Measurements from ENCODE around the gene FAAP100.

FAAP100 gene

DNA sequence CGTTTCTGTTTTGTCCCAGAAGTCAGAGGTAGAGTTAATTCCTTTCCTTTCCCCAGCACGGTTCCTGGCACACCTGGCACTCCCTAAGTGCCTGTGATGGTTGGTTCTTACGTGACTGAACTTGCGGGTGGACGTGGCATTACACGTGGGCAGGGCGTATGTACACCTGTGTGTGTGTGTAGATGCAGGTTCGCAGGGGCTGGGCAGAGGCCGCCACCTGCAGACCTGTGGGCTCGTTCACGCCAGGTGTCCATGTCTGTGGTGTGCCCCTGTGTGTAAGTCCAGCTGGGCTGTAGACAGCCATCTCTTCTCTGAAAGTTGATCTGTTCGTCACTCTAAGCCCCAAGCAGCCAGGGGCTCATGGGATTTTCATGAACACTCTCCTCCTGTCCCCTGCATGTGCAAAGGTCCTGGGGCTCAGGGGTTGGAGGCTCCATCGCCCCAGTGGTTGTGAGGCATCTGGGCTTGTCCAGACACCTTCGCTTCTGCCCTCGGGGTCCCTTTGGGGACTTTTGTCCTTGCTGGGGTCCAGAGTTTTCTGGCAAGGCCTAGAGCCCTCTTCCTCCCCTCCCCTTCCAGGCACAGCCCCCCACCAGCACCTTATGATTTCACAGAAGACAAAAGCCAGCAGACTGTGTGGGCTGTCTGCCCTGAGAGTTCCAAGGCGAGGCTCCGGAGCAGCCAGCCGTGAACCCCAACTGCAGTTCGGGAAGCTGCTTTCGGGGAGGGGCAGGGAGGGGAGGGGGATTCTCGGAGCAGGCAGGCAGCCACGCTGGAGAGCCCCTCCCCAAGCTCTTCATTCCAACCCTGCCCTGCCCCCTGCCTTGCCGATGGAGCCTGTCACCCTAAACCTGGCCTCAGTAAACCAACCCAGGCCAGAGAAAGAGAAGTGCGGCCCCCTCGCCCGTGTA, 29.4 kb downstream of the FAAP100 start:
- DNase-seq, result no peak

DNA sequence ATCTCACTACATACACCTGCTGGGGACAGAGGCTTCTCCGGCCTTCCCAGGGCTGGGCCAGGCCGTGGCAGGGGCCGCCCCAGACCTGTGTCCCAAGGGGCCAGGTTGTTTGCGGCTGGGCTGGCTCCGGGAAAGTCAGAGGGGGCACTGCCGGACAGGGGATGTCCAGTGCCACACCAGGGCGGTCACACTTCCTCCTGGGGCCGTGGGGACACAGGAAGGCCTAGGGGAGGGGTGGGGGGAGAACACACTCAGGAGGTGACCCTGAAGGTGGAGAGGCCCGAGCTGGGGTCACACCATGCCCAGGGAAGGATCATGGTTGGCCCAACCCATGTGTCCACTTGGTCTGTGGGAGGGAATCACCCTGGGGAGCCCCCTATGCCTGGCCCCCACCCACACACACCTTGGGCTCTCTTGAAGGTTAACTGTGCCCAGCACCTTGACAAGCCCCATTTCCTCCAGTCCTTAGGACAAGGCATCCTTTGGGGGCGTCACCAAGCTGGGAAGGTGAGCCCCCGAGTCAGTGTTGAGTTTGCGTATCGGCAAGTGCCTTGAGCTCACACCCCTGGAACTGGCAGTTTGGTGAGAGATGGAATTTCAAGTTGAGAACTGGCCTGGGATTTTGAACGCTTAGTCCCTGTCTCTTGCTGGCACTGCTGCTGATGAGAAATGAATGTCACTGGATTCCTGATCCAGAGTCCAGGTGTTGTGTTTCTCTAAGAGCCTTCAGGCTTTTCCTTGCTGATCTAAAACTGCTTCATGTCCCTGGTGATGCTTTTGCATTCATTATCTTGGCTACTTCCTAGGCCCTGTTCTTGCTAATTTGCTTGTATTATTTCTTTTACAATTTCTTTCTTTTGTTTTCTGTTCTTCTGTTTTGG, 31.9 kb downstream of the FAAP100 start:
- no peak for DNase-seq

DNA sequence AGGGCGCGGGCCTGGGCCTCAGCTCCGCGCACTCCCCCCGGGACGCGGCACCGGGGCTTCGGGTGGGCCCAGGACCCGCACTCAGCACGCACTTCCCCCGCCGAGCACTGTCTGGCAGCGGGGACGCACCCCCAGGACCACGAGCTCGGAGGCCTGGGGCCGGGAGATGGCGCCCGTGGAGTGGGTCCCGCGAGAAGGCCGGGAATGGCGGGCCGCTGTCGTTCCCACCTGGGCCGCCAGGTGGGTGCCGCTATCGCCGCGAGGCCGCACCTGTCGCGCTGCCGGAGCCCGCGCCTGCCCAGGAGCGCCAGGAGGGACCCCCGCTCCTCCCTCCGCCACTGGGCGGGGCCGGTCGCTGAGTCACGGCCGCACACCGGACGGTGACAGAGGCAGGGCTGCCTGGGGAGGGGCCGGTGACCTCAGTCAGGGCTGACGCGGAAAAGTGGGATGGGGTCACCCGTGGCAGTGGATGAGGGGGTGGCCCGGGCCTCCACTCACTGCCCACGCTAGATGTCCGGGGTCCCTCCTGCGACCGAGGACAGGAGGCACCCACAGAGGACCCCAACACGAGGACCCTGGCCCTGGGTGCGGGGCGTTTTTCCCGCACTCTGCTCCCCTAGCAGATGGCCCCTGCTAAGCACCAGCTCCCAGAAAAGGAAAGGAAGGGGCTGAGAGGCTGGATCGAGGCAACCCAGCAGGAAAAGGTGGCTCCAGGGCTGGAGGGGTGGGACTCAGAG, 32.7 kb downstream of the FAAP100 start:
- peak in 1 of 2 donors; percentile 41 for DNase-seq

DNA sequence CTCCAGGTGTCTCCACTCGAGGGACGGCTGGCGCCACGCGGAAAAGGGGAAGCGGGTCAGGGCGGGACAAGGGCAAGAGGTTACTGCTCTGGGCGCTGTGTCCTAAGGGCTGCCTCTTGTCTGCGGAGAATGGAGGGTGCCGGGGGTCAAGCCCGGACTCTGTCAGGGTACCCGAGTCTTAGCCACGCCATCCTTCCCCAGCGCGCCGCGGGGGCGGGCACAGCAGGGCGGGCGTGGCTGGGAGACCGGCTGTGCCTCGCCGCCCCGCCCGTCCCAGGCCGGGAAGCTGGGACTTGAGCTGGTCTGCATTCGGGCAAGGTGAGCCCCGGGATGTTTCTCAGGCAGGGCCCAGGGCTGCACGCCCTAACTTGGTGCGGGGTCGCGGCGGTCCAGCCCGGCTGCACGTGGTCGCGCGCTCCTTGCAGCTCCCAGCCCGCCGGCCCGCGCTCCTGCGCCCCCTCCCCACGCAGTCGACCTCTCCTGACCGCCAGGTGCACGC, 33.3 kb downstream of the FAAP100 start:
- DNase-seq, result no peak

DNA sequence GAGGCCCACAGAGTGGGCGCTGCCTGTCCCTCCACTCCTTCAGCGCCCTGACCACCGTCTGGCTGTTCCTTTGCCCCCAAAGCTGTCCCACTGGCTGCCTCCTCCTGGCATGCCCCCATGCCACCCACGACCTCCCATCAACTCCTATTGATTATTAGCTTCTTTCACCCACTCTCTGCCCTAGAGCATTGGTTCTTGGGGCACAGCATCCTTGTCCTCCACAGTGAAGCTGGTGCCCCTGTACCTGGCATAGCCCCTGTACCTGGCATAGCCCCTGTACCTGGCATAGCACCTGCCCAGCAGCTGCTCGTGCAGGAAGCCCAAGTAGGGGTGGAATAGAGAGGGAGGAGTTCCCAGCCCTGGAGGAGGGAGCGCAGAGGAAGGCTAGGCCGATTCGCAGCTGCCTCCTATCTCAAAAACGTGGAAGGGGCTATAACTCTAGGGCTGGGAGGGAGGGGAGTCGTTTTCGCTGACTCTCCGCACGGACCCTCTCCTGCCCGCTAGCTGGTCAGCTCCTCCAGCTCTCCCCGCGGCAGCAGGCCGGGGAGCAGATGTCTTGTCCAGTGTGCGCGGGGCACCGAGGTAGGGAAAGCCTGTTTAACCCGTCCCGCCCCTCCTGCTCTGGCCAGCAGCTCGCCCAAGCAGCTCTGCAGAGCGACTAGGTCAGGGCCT, 33.9 kb downstream of the FAAP100 start:
- no peak for DNase-seq

DNA sequence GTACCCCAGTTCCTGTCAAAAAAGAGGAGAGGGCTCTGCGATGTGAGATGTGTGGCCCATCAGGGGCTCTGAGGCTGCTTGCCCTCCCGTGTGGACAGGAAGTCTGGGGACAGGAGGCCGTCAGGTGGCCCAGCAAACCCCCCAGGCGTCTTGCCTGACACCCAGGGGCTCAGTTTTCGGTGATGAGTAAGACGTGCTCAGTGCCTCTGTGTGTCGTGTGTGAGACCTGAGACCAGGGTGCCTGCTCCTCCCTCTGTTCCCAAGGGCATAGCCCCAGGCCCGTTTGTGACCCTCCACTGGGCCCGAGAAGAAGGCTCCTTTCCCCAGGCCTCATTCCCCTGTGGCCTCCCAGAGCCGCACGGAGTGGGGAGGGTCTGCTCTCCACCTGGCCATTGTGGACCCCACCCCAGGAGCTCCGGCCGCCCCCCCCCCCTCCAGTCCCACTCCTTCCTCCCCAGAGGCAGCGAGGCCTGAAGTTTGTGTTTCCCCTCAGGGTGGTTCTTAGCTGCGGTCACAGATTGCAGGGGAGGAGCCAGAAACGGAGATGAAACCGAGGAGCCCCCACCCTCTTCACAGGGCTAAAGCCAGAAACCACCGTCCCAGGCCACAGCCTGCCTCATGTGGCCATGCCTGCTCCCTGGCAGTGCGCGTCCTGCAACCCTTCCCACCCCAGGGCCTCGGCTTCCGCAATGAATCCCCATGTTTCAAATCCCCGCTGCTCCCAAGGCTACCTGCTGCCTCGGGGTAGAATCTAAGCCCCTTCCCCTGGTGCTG, 34.6 kb downstream of the FAAP100 start:
- no peak for DNase-seq

DNA sequence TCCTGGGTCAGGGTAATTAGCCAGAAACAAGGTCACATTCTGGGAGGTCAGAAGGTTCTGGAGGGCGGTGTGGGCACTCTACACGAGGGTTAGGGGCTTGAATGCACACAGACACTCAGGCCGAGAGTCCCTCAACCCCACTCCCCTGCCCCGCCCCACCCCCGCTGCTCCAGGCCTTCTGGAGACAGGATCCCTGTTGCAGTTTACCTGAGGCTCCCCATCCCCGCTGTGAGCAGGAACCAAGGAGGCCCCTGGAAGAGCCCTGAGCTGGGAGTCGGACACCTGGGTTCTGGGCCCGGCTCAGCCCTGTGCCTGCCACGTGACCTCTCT, 35.2 kb downstream of the FAAP100 start:
- DNase-seq, result no peak

DNA sequence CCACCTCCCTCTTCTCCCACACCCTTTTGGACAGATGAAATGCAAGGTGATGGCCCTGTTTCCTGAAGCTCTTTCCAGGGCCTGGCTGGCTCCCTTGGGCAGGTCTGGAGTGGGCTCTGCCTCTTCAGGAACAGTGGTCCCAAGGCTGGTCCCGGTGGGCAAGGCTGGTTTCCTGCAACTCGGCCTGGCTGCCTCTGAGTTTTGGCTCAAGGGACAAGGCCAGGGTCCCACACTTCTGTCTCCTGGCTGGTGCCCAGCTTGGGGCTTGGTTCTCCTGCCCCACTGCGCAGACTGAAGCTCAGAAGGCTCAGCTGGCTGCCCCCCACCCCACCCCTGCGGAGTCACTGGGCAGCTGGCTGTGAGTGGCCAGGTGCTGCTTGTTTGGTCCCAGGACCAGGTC, 35.7 kb downstream of the FAAP100 start:
- DNase-seq, result no peak

DNA sequence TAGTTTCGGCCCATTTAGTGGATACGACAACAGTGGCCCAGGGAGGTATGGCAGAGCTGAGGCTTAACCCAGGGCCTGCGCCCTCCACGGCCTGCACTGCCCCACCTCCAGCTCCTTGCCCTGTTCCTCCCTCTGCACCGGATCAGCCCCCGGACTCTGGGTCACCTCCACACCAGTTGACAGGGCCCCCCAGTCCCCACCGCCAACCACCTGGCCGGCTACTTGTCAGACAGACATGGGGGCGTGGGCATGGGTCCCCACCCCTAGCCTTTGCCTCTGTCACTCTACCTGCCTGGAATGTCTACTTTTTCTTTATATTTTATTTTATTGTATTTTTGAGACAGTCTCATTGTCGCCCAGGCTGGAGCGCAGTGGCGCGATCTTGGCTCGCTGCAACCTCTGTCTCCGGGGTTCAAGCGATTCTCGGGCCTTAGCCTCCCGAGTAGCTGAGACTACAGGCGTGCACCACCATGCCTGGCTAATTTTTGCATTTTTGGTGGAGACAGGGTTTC, 36.6 kb downstream of the FAAP100 start:
- no peak for DNase-seq

DNA sequence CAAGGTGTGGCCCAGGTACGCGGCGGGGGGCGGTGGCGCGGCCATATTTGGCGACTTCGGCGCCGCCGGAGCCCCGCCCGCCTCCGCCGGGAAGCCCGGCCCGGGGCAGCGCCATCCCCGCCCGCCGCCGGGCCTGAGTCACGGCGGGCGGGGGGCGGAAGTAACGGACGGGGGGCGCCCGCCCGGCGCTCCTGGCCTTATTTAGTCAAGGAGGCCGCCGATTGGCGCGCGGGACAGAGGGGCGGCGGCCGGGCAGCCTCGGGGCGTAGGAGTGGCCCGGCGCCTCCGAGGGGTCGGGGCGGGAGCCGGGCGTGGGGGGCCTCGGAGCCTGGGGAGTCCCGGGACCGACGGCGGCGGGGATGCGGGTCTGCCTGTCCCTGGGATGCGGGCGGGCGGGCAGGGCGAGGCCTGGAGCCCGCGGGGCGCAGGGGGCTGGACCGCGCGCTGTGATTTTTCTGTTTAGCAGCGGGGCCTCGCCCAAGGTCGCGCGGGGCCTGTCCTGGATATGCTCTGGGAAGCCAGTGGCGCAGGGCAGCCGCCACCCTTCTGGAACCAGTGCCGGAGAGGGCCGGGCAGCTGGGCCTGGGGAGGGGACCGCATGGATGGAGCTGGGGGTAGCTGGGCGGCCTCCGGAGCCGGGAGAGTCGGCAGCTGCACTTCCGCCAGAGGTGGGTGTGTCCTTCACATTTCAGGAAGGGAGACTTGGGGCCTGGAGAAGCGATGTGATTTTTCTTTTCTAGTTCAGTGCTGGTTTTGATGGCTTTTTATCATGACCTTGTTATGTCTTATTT, 37.2 kb downstream of the FAAP100 start:
- peak; percentile 64 to 68 for DNase-seq

DNA sequence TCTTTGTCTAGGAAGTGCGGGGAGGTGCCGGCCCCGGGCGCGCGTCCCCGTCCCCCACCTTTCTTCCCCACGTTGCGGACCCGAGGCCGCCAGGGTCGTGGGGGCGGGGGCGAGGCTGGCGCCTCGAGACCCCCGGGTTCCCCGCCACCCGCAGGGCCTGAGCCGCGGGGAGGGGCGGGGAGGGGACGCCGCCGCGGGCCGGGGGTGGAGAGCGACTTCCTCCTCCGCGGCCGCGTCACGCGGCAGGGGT, 37.7 kb downstream of the FAAP100 start:
- DNase-seq, result no peak

DNA sequence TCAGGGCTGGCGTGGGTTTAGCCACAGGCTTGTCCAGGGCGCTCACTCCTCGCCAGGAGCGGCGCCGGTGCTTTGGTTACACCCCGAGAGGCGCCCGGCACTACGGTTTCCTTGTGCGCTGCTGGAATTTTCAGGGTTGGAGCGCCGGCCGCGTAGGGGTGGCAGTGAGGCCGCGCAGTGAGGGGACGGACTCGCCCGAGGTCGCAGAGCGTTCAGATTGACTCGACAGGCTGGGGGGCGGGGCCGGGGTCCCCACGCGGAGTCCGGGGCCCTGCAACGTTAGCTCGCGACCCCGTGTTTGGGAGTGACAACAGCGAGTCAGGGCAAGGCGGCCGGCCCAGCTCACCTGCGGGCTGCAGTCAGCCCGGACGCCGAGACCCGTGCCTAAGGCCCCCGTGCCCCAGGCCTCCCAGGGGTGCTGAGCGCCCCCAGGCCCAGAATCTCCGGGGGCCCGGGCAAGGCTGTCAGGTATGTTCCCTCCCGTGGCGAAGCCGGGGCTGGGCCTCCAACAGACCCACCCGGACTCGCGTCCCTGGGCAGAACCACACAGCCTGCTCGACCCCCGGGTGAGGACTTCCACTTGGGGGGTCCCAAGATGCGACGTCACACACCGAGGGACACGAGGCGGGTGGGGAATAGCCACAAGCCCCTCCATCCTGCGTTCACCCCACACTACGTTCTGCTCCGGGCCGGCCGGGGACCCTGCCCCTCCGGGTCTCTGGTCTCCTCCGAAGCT, 38.2 kb downstream of the FAAP100 start:
- DNase-seq, result no peak

DNA sequence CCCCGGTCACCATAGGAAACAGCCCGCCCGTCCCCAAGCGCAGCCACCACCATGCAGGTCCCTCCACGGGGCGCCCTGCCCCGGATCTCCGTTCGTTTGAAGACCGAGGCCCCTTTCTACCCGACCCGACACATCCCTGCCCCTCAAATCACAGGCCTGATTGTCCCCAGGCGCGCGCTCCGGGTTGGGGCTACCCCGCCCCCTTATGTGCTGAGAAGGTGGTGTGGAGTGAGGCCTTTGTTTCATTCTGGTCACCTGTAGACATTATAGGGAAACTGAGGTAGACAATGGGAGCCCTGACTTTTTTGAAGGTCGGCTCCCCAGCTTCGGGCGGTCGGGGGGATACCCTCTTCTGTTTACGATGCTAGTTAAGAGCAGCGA, 38.8 kb downstream of the FAAP100 start:
- DNase-seq, result peak; percentile 53 to 63

DNA sequence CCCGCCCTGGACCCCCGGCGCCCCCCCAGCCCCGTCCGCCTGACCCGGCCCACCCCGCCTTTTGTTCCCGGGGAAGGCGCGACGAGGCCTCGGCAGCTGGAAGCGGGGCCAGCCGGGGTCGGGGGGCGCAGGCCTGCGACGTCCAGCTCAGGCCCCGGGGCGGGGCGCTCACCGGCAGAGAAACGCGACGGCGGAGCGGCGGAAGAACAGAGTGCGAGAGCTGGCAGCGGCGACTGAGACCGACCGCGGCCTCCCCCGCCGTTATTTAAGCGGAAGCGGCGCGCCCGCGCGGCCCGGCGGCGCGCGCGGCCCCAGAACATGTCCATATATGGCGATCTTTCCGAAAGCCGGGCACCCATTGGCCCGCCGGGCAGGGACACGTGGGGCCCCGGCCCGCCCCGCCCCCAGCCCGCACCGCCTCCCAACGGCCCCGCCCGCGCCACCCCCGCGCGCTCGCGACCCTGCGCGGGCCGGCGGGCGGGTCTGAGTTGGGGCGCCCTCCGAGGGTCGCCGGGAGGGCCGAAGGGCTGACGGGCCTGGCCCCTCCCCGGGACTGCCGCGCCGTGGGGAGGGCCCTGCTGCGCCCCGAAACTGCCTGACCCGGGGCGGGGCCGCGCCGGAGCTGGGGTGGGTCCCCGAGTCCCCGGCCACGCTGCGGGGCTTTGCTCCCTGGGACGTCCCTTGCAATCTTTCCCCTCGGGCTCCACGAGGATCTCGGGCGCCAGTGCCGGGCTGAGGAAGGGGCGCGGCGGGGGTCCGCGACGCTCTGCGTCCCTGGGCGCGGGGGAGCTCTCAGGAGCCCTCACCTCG, 39.4 kb downstream of the FAAP100 start, which contains the start of gene ACTG1:
Gene ACTG1, minus strand, starts transcription at position 238 of the 810 bp plus-strand sequence. CDS start 445 bp downstream, outside the sequence.
- DNase-seq, result peak; percentile 85 to 93

DNA sequence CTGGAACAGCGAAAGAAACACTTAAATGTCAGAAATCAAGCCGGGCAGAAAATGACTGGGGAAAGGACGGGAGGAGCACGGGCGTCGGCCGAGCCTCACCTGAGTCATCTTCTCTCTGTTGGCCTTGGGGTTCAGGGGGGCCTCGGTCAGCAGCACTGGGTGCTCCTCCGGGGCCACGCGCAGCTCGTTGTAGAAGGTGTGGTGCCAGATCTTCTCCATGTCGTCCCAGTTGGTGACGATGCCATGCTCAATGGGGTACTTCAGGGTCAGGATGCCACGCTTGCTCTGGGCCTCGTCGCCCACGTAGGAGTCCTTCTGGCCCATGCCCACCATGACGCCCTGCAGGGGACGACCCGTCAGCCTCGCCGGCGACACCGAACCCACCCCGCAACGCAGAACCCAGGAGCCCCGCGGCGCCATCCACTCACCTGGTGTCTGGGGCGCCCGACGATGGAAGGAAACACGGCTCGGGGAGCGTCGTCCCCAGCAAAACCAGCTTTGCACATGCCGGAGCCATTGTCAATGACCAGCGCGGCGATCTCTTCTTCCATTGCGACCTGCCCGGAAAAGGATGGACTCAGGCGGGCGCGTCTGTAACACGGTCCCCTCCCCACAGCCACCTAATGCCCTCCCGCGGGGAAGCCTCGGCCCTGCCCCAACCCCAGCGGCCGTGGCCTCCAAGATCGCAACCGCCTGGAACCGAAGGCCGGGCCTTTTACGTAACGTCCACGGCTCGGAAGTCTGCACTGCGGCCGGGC, 40.2 kb downstream of the FAAP100 start:
- DNase-seq, result peak in 1 of 2 donors; percentile 23

DNA sequence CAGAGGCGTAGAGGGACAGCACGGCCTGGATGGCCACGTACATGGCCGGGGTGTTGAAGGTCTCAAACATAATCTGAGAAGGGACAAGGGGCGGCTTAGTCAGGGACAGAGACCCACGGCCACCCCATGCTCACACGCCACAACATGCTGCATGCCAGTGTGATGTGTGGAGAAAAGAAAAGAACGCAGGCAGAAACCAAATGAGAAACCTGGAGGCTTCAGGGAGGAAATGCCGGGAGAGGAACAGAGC, 40.7 kb downstream of the FAAP100 start:
- no peak for DNase-seq

DNA sequence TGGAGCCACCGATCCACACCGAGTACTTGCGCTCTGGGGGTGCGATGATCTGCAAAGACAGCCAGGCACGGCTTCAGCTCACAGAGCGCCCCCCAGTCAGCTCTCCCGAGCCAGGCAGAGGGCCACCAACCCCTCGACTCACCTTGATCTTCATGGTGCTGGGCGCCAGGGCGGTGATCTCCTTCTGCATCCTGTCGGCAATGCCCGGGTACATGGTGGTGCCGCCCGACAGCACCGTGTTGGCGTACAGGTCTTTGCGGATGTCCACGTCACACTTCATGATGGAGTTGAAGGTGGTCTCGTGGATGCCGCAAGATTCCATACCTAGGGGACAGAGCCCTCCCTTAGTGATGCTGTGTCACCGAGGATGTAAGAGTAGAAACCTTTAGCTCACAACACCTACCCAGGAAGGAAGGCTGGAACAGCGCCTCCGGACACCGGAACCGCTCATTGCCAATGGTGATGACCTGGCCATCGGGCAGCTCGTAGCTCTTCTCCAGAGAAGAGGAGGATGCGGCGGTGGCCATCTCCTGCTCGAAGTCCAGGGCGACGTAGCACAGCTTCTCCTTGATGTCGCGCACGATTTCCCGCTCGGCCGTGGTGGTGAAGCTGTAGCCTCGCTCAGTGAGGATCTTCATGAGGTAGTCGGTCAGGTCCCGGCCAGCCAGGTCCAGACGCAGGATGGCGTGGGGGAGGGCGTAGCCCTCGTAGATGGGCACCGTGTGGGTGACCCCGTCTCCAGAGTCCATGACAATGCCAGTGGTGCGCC, 41.2 kb downstream of the FAAP100 start:
- DNase-seq, result no peak
